HepG2 (cell line): ENCODE data around the gene MIGA2. TPM values are rescaled to one million over a fixed set of nuclear protein-coding genes. Genes with fewer than 3 reads are reported as not detected.
A peak's percentile ranks its signal among the peaks of the same experiment; 100 is the strongest.

Experiments used
- AGO1 ChIP-seq: fragments of 200-400 bp; formaldehyde crosslinking; IDR thresholded peaks from 2 replicates; pipeline ENCODE4 v1.6.1; 2017; ENCODE audit warnings: mild to moderate bottlenecking, low read depth, low read length, moderate library complexity; ENCODE audit not compliant: poor library complexity, severe bottlenecking
- GTF2F1 ChIP-seq: fragments of 150-350 bp; IDR thresholded peaks from 2 replicates; pipeline ENCODE4 v1.6.1; 2014; ENCODE audit warnings: low read length
- ISL2 ChIP-seq: sonication (generic); formaldehyde crosslinking; IDR thresholded peaks from 2 replicates; pipeline ENCODE4 v1.5.0; 2020; ENCODE audit warnings: missing genetic modification reagents
- PCBP1 ChIP-seq: fragments of 200-400 bp; formaldehyde crosslinking; IDR thresholded peaks from 2 replicates; pipeline ENCODE4 v1.6.1; 2017; ENCODE audit warnings: mild to moderate bottlenecking, low read depth, low read length, borderline replicate concordance
- ZNF121 ChIP-seq: sonication (generic); formaldehyde crosslinking; IDR thresholded peaks from 2 replicates; pipeline ENCODE4 v1.5.0; 2020; ENCODE audit warnings: mild to moderate bottlenecking, missing genetic modification reagents
- polyA plus RNA-seq, 8 experiments: library from polyadenylated mRNA; depleted of rRNA in 3 of 8; stranded (reverse) in 7 of 8; unstranded in 1 of 8; fragments of >200 nt; fragmentation: Illumina TruSeq in 4 of 8; extraction: Trizol in 4 of 8; gene quantifications; 2 replicates each; pipeline versions ENCODE4 v1.2.1 to v1.2.3, GENCODE V29; 2011 to 2016; ENCODE audit warnings: low read depth in 4 of 8, missing spikeins in 1 of 8, mixed read lengths in 1 of 8; ENCODE audit not compliant: insufficient read depth in 1 of 8
- total RNA-seq, 5 experiments: library from RNA; depleted of rRNA; stranded (reverse); fragments of >200 nt; fragmentation: Illumina TruSeq; extraction: Trizol; gene quantifications; 2 replicates each; pipeline ENCODE4 v1.2.3, GENCODE V29; 2016; ENCODE audit warnings: low read depth in 1 of 5
- TF ChIP-seq, protein P1 (sequence below): sonication (generic); formaldehyde crosslinking; IDR thresholded peaks from 2 replicates; pipeline ENCODE4 v1.4.0; 2020; ENCODE audit warnings: missing genetic modification reagents
- TF ChIP-seq, protein P2 (sequence below): IDR thresholded peaks from 2 replicates; pipeline ENCODE4 v1.6.1; 2012; ENCODE audit warnings: inconsistent platforms
- TF ChIP-seq, protein P3 (sequence below): sonication (generic); formaldehyde crosslinking; IDR thresholded peaks from 2 replicates; pipeline ENCODE4 v1.4.0; 2020; ENCODE audit warnings: missing genetic modification reagents
- TF ChIP-seq, protein P4 (sequence below): sonication (generic); formaldehyde crosslinking; IDR thresholded peaks from 2 replicates; pipeline ENCODE4 v1.4.0; 2020; ENCODE audit warnings: mild to moderate bottlenecking, missing genetic modification reagents
- TF ChIP-seq, protein P5 (sequence below): sonication (generic); formaldehyde crosslinking; IDR thresholded peaks from 2 replicates; pipeline ENCODE4 v1.4.0; 2020; ENCODE audit warnings: missing genetic modification reagents

The MIGA2 gene
- total and polyA plus RNA-seq, 2 of the 13 experiments (the other 11 are each of a cell fraction or from before 2014, with no cell fraction given): 10.8 to 17.1 TPM

DNA sequence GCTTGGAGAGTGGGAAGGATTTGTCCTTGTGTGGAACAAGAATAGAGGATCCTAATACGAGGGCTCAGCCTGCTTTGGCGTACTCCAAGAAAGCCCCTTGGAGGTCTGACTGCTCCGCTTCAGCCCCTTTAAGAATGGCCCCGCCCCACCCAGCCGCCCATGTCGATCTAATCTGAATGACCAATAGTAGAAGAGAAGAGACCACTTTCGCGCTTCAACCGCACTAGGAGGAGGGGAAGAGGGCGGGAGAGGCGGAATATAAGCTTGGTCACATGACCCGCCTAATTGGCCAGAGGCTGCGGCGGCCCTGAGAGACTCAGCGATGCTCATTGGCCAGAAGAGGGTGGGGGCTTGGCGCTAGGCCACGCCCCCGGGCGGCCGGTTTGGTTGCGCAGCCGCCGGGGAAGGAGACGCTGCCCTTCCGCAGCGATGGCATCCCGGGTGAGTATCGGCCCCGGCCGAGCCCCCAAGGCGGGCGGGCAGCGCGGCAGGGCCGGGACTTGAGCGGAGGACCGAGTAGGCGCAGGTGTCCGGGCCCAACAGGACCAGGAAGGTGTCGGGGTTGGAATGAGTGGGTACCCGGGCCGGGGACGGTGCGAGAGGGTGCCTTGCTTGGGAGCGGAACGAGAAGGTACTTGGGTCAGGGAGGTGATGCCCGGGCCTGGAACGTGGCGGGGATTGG is at the start of gene MIGA2 (continued):
- TF ChIP-seq, protein P1, sequence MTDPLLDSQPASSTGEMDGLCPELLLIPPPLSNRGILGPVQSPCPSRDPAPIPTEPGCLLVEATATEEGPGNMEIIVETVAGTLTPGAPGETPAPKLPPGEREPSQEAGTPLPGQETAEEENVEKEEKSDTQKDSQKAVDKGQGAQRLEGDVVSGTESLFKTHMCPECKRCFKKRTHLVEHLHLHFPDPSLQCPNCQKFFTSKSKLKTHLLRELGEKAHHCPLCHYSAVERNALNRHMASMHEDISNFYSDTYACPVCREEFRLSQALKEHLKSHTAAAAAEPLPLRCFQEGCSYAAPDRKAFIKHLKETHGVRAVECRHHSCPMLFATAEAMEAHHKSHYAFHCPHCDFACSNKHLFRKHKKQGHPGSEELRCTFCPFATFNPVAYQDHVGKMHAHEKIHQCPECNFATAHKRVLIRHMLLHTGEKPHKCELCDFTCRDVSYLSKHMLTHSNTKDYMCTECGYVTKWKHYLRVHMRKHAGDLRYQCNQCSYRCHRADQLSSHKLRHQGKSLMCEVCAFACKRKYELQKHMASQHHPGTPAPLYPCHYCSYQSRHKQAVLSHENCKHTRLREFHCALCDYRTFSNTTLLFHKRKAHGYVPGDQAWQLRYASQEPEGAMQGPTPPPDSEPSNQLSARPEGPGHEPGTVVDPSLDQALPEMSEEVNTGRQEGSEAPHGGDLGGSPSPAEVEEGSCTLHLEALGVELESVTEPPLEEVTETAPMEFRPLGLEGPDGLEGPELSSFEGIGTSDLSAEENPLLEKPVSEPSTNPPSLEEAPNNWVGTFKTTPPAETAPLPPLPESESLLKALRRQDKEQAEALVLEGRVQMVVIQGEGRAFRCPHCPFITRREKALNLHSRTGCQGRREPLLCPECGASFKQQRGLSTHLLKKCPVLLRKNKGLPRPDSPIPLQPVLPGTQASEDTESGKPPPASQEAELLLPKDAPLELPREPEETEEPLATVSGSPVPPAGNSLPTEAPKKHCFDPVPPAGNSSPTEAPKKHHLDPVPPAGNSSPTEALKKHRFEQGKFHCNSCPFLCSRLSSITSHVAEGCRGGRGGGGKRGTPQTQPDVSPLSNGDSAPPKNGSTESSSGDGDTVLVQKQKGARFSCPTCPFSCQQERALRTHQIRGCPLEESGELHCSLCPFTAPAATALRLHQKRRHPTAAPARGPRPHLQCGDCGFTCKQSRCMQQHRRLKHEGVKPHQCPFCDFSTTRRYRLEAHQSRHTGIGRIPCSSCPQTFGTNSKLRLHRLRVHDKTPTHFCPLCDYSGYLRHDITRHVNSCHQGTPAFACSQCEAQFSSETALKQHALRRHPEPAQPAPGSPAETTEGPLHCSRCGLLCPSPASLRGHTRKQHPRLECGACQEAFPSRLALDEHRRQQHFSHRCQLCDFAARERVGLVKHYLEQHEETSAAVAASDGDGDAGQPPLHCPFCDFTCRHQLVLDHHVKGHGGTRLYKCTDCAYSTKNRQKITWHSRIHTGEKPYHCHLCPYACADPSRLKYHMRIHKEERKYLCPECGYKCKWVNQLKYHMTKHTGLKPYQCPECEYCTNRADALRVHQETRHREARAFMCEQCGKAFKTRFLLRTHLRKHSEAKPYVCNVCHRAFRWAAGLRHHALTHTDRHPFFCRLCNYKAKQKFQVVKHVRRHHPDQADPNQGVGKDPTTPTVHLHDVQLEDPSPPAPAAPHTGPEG (CRISPR knock-in tag): peak; percentile 66; the same call in 1 of the 2 replicates
- TF ChIP-seq, protein P2, sequence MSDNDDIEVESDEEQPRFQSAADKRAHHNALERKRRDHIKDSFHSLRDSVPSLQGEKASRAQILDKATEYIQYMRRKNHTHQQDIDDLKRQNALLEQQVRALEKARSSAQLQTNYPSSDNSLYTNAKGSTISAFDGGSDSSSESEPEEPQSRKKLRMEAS: 0 out of 2 replicates have a peak, but pooled peaks have one; percentile 42
- TF ChIP-seq GTF2F1: peak; percentile 74; the same call in 1 of the 2 replicates
- TF ChIP-seq ZNF121 (CRISPR knock-in tag): no peak
- no peak for TF ChIP-seq AGO1
- TF ChIP-seq, protein P3, sequence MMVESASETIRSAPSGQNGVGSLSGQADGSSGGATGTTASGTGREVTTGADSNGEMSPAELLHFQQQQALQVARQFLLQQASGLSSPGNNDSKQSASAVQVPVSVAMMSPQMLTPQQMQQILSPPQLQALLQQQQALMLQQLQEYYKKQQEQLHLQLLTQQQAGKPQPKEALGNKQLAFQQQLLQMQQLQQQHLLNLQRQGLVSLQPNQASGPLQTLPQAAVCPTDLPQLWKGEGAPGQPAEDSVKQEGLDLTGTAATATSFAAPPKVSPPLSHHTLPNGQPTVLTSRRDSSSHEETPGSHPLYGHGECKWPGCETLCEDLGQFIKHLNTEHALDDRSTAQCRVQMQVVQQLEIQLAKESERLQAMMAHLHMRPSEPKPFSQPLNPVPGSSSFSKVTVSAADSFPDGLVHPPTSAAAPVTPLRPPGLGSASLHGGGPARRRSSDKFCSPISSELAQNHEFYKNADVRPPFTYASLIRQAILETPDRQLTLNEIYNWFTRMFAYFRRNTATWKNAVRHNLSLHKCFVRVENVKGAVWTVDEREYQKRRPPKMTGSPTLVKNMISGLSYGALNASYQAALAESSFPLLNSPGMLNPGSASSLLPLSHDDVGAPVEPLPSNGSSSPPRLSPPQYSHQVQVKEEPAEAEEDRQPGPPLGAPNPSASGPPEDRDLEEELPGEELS (CRISPR knock-in tag): peak; percentile 37
- no peak for TF ChIP-seq PCBP1
- TF ChIP-seq, protein P4, sequence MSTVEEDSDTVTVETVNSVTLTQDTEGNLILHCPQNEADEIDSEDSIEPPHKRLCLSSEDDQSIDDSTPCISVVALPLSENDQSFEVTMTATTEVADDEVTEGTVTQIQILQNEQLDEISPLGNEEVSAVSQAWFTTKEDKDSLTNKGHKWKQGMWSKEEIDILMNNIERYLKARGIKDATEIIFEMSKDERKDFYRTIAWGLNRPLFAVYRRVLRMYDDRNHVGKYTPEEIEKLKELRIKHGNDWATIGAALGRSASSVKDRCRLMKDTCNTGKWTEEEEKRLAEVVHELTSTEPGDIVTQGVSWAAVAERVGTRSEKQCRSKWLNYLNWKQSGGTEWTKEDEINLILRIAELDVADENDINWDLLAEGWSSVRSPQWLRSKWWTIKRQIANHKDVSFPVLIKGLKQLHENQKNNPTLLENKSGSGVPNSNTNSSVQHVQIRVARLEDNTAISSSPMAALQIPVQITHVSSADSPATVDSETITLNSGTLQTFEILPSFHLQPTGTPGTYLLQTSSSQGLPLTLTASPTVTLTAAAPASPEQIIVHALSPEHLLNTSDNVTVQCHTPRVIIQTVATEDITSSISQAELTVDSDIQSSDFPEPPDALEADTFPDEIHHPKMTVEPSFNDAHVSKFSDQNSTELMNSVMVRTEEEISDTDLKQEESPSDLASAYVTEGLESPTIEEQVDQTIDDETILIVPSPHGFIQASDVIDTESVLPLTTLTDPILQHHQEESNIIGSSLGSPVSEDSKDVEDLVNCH (CRISPR knock-in tag): 0 out of 2 replicates have a peak, but pooled peaks have one; percentile 54
- TF ChIP-seq, protein P5, sequence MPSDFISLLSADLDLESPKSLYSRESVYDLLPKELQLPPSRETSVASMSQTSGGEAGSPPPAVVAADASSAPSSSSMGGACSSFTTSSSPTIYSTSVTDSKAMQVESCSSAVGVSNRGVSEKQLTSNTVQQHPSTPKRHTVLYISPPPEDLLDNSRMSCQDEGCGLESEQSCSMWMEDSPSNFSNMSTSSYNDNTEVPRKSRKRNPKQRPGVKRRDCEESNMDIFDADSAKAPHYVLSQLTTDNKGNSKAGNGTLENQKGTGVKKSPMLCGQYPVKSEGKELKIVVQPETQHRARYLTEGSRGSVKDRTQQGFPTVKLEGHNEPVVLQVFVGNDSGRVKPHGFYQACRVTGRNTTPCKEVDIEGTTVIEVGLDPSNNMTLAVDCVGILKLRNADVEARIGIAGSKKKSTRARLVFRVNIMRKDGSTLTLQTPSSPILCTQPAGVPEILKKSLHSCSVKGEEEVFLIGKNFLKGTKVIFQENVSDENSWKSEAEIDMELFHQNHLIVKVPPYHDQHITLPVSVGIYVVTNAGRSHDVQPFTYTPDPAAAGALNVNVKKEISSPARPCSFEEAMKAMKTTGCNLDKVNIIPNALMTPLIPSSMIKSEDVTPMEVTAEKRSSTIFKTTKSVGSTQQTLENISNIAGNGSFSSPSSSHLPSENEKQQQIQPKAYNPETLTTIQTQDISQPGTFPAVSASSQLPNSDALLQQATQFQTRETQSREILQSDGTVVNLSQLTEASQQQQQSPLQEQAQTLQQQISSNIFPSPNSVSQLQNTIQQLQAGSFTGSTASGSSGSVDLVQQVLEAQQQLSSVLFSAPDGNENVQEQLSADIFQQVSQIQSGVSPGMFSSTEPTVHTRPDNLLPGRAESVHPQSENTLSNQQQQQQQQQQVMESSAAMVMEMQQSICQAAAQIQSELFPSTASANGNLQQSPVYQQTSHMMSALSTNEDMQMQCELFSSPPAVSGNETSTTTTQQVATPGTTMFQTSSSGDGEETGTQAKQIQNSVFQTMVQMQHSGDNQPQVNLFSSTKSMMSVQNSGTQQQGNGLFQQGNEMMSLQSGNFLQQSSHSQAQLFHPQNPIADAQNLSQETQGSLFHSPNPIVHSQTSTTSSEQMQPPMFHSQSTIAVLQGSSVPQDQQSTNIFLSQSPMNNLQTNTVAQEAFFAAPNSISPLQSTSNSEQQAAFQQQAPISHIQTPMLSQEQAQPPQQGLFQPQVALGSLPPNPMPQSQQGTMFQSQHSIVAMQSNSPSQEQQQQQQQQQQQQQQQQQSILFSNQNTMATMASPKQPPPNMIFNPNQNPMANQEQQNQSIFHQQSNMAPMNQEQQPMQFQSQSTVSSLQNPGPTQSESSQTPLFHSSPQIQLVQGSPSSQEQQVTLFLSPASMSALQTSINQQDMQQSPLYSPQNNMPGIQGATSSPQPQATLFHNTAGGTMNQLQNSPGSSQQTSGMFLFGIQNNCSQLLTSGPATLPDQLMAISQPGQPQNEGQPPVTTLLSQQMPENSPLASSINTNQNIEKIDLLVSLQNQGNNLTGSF (CRISPR knock-in tag): 0 out of 2 replicates have a peak, but pooled peaks have one; percentile 24
- TF ChIP-seq ISL2: no peak
